ENCODE measurements around the gene RALGPS2. TPM values are rescaled to one million over a fixed set of nuclear protein-coding genes. Genes with fewer than 3 reads are reported as not detected.
A peak's percentile ranks its signal among the peaks of the same experiment; 100 is the strongest.

Gene RALGPS2
- total and polyA plus RNA-seq, 2 of the 13 experiments (the other 11 are each of a cell fraction or from before 2014, with no cell fraction given): 15.6 to 36.0 TPM

GRCh38 chr1:178724728-178725465, at the start of gene RALGPS2 (continued):
- TF ChIP-seq ZBTB14 (CRISPR knock-in tag; IDR thresholded peaks at IDR 0.05): peak; percentile 94
- TF ChIP-seq ATF7-NPFF (CRISPR knock-in tag; IDR thresholded peaks at IDR 0.05; ENCODE audit: low read depth): no peak
- no peak; the same call in 1 of the 2 replicates for TF ChIP-seq NFKB2 (CRISPR knock-in tag; IDR thresholded peaks at IDR 0.05; ENCODE audit: borderline replicate concordance)
- peak; percentile 58 for TF ChIP-seq TAF1 (CRISPR knock-in tag; IDR thresholded peaks at IDR 0.05)
- no peak for TF ChIP-seq NONO (IDR thresholded peaks at IDR 0.05)
- peak; percentile 74 for TF ChIP-seq NONO (CRISPR knock-in tag; conservative IDR thresholded peaks at IDR 0.05)
- peak; percentile 29 for TF ChIP-seq ZNF430 (CRISPR knock-in tag; IDR thresholded peaks at IDR 0.05)
- no peak; the same call in 1 of the 2 replicates for TF ChIP-seq FOXC1 (CRISPR knock-in tag; IDR thresholded peaks at IDR 0.05; ENCODE audit: borderline replicate concordance)
- no peak for TF ChIP-seq CERS6 (CRISPR knock-in tag; IDR thresholded peaks at IDR 0.05)
- TF ChIP-seq TGIF2 (CRISPR knock-in tag; IDR thresholded peaks at IDR 0.05): 0 out of 2 replicates have a peak, but pooled peaks have one; percentile 16
- TF ChIP-seq MIER2 (CRISPR knock-in tag; IDR thresholded peaks at IDR 0.05): no peak
- no peak for TF ChIP-seq FOXK1 (CRISPR knock-in tag; IDR thresholded peaks at IDR 0.05; ENCODE audit: borderline replicate concordance, low read depth)
- no peak for TF ChIP-seq TMF1 (CRISPR knock-in tag; IDR thresholded peaks at IDR 0.05; ENCODE audit: low read depth)
- TF ChIP-seq LCORL (IDR thresholded peaks at IDR 0.05): no peak
- no peak for TF ChIP-seq LCORL (CRISPR knock-in tag; IDR thresholded peaks at IDR 0.05)
- TF ChIP-seq HOMEZ (CRISPR knock-in tag; IDR thresholded peaks at IDR 0.05; ENCODE audit: low read depth): no peak
- TF ChIP-seq GATAD2A (CRISPR knock-in tag; IDR thresholded peaks at IDR 0.05): peak; percentile 38; the same call in 1 of the 2 replicates
- no peak for TF ChIP-seq CREM (IDR thresholded peaks at IDR 0.05)
- TF ChIP-seq CREM (CRISPR knock-in tag; IDR thresholded peaks at IDR 0.05): no peak
- peak in 1 of 2 experiments; percentile 13; a peak in 2 of 4 replicates for TF ChIP-seq HMGXB4 (CRISPR knock-in tag; IDR thresholded peaks at IDR 0.05; ENCODE audit: borderline replicate concordance in 1 of 2, low read depth in 1 of 2)
- no peak for TF ChIP-seq ZSCAN9 (CRISPR knock-in tag; IDR thresholded peaks at IDR 0.05; ENCODE audit: borderline replicate concordance)

Measured in HepG2 (cell line).